ENCODE measurements around the gene SLC30A7.

DNA sequence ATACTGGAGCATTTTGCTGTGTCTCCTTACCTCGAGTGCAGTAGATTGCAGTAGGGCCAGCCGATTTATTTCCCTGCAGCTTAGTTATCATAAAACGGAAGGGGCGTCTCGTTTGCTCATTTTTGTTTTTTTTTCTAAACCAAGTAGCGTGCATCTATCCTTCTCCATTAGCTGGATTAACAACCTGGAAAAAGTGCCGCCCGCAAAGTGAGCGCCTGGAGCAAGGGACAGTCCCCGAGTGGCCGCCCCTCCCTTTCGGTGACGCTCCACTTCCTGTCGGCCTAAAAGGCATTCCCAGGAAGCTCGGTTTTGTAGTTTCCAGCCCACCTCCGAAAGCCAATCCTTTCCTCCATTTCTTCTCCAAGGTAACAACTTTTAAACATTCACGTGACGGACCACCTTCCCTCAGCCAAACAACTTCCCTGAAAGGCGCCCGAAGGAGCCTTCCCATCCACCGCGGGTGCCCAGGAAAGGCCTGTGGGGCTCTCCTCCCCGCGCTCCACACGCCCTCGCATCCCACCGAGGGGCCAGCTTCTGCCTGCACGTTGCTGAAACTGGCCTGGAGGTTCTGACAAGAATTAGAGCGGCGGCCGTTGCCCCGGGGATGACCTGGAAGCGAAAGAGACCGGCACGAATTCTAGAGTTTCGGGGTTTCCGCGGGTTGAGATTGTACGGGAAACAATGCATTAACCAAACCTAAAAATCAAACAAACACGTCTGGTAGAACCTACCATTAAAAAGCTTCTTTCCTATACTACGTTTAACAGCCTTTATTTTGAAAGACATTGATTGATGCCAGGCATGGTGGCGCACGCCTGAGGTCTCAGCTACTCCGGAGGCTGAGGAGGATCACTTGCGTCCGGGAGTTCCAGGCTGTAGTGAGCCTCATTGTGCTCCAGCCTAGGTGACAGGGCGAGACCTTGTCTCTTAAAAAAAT is 1.0 kb upstream of the SLC30A7 start, which contains the start of gene EXTL2:
- TF ChIP-seq GATA2 (IDR thresholded peaks at IDR 0.05; ENCODE audit: low read depth, low read length) (no peak), GATA3 (IDR thresholded peaks at IDR 0.05; ENCODE audit: low read depth, low read length) (no peak)
